K562 (cell line): ENCODE results near the gene STXBP6. TPM values are rescaled to one million over a fixed set of nuclear protein-coding genes. Genes with fewer than 3 reads are reported as not detected.

Source experiments
- ATAC-seq: fragments of 200-7000 bp; cut with Tn5 transposase; 3 replicates; pipeline ENCODE4 v1.9.1; 2020; ENCODE audit warnings: moderate library complexity
- BruUV-seq: library from RNA; stranded (reverse); fragments of 400-500 nt; replicated peaks from 2 replicates; lab custom pipeline; 2021; lab: Mats Ljungman, UMichigan
- CTCF ChIA-PET: fragments of 300-600 bp; formaldehyde crosslinking; extraction: SDS; loops from one replicate; lab custom pipeline; 2021; ENCODE audit warnings: low intra/inter-chr PET ratio; lab: Yijun Ruan, JAX
- POLR2A ChIA-PET: fragments of 300-600, 350-650 bp; sonication (Branson Sonifier 250); formaldehyde crosslinking; extraction: SDS; loops from one replicate; lab custom pipeline; 2021; ENCODE audit warnings: antibody characterized with exemption, inconsistent platforms; lab: Yijun Ruan, JAX
- DNase-seq, 4 experiments: peaks; one replicate each; pipeline versions ENCODE4 v3.0.0 to v3.0.0-alpha.2; 2011 to 2018; ENCODE audit warnings: low spot score in 3 of 4, mixed read lengths in 3 of 4; ENCODE audit errors: extremely low read depth in 1 of 4
- FAIRE-seq: peaks from 2 replicates; lab custom pipeline; 2011; peaks lifted over from hg19 to GRCh38; lab: Jason Lieb, UNC
- H2AFZ ChIP-seq: 2 replicates; pipeline ENCODE4 v1.6.0; 2011; ENCODE audit warnings: low read depth, low read length, control low read depth, inconsistent platforms
- H3K27ac ChIP-seq: fragments of 200-600 bp; 3 replicates; pipeline ENCODE4 v1.8.0; 2011; ENCODE audit warnings: low read depth, mild to moderate bottlenecking, control low read depth, inconsistent platforms, low read length, moderate library complexity, mixed read lengths; ENCODE audit errors: extremely low read depth
- H3K27me3 ChIP-seq, 2 experiments: fragments of 300-600 bp in 1 of 2; 2 replicates in 1 of 2; 3 replicates in 1 of 2; pipeline versions ENCODE4 v1.6.0 to v1.8.0; 2011; ENCODE audit warnings: inconsistent platforms in 2 of 2, low read length in 2 of 2, mild to moderate bottlenecking in 1 of 2, mixed read lengths in 1 of 2, moderate library complexity in 1 of 2; ENCODE audit not compliant: control insufficient read depth in 2 of 2, insufficient read depth in 2 of 2
- H3K36me3 ChIP-seq: fragments of 300-600 bp; 3 replicates; pipeline ENCODE4 v1.8.0; 2011; ENCODE audit warnings: mild to moderate bottlenecking, low read length, inconsistent platforms; ENCODE audit not compliant: control insufficient read depth, insufficient read depth
- H3K4me1 ChIP-seq, 2 experiments: fragments of 200-600 bp in 1 of 2; replicated peaks in 1 of 2; 2 replicates in 1 of 2; 3 replicates in 1 of 2; pipeline versions ENCODE4 v1.5.1 to v1.8.0; 2011; ENCODE audit warnings: inconsistent platforms in 2 of 2, low read length in 2 of 2, mild to moderate bottlenecking in 1 of 2, mixed read lengths in 1 of 2, moderate library complexity in 1 of 2; ENCODE audit not compliant: control insufficient read depth in 2 of 2, insufficient read depth in 2 of 2
- H3K4me2 ChIP-seq: 2 replicates; pipeline ENCODE4 v1.6.1; 2011; ENCODE audit warnings: low read length, control low read depth, inconsistent platforms, mixed read lengths; ENCODE audit not compliant: insufficient read depth
- H3K4me3 ChIP-seq: fragments of 200-600 bp; sonication (generic), shearing (Covaris generic); 2 replicates; pipeline ENCODE4 v1.5.1; 2016; ENCODE audit warnings: control low read depth, inconsistent platforms
- H3K79me2 ChIP-seq: fragments of 200-600 bp; 3 replicates; pipeline ENCODE4 v1.8.0; 2011; ENCODE audit warnings: low read length, inconsistent platforms; ENCODE audit not compliant: control insufficient read depth, insufficient read depth
- H3K9ac ChIP-seq, 2 experiments: 2 replicates each; pipeline versions ENCODE4 v1.6.0 to v1.6.1; 2011; ENCODE audit warnings: low read depth in 2 of 2, low read length in 2 of 2, control low read depth in 1 of 2, inconsistent platforms in 1 of 2, mild to moderate bottlenecking in 1 of 2, mixed read lengths in 1 of 2; ENCODE audit not compliant: insufficient read depth in 1 of 2
- H3K9me1 ChIP-seq: one replicate; pipeline ENCODE4 v1.6.0; 2011; ENCODE audit warnings: inconsistent platforms, mild to moderate bottlenecking, low read length, moderate library complexity; ENCODE audit not compliant: control insufficient read depth, insufficient read depth
- H3K9me3 ChIP-seq: replicated peaks from 2 replicates; pipeline ENCODE4 v1.5.1; 2011; ENCODE audit warnings: low read depth, low read length, inconsistent platforms; ENCODE audit not compliant: control insufficient read depth, insufficient read depth
- H4K20me1 ChIP-seq: replicated peaks from 2 replicates; pipeline ENCODE4 v1.6.1; 2011; ENCODE audit warnings: low read length, inconsistent platforms, mixed read lengths; ENCODE audit not compliant: control insufficient read depth, insufficient read depth
- ELF1 ChIP-seq: fragments of 200-800 bp; sonication (Bioruptor generic); IDR thresholded peaks from 2 replicates; pipeline ENCODE4 v1.6.1; 2016; ENCODE audit warnings: missing genetic modification characterization, missing compliant biosample characterization
- SIN3B ChIP-seq: fragments of 450-650 bp; IDR thresholded peaks from 2 replicates; pipeline ENCODE4 v1.6.1; 2017; ENCODE audit warnings: low read depth, mild to moderate bottlenecking, moderate library complexity
- ZBTB17 ChIP-seq: fragments of 450-650 bp; formaldehyde crosslinking; IDR thresholded peaks from 2 replicates; pipeline ENCODE4 v1.4.0; 2020; ENCODE audit warnings: mild to moderate bottlenecking
- ZFP36 ChIP-seq: fragments of 150-350 bp; IDR thresholded peaks from 2 replicates; pipeline ENCODE4 v1.6.1; 2018; ENCODE audit warnings: low read length, low read depth; ENCODE audit not compliant: partially characterized antibody
- WGBS: fragments of 100-300 bp; shearing (Covaris generic); methylation state at CpG from one replicate; pipeline ENCODE4 v1.1.6; 2016; ENCODE audit warnings: low coverage, mixed read lengths; ENCODE audit not compliant: insufficient coverage; ENCODE audit errors: missing lambda C conversion rate; 5-methylcytosine and 5-hydroxymethylcytosine counted together
- in situ Hi-C: fragments of 300-500 bp; cut with MboI; formaldehyde crosslinking; loops from 4 replicates; pipeline ENCODE4 v1.15.0; 2018; ENCODE audit warnings: inconsistent platforms, mixed read lengths
- intact Hi-C: fragments of 100-400 bp; cut with micrococcal nuclease; formaldehyde crosslinking; loops from 2 replicates; pipeline ENCODE4 v1.14.2; 2022
- polyA plus RNA-seq, 8 experiments: library from polyadenylated mRNA; depleted of rRNA in 4 of 8; stranded (reverse) in 5 of 8; unstranded in 3 of 8; fragments of >200 nt; fragmentation: Nextera tagmentation in 2 of 8; fragmentation: Illumina TruSeq in 1 of 8; extraction: Ambion mirVana in 2 of 8; extraction: Trizol in 1 of 8; gene quantifications; 2 replicates each; pipeline versions ENCODE4 v1.2.1 to v1.2.3, GENCODE V29; 2011 to 2014; ENCODE audit warnings: inconsistent platforms in 1 of 8, missing spikeins in 1 of 8
- total RNA-seq, 7 experiments: library from RNA; depleted of rRNA in 6 of 7; stranded (reverse); fragments of >200 nt in 6 of 7; fragmentation: Illumina TruSeq in 2 of 7; extraction: Trizol in 2 of 7; gene quantifications; 2 replicates each; pipeline versions ENCODE4 v1.2.1 to v1.2.3, GENCODE V29; 2011 to 2021; ENCODE audit warnings: low replicate concordance in 1 of 7
- TF ChIP-seq, protein P1 (sequence below): fragments of 250-450 bp; sonication (Bioruptor Pico); IDR thresholded peaks from 2 replicates; pipeline ENCODE4 v1.8.0; 2021; ENCODE audit warnings: moderate library complexity, mild to moderate bottlenecking, inconsistent platforms
- TF ChIP-seq, protein P2 (sequence below): fragments of 450-650 bp; IDR thresholded peaks from 2 replicates; pipeline ENCODE4 v1.7.0; 2016; ENCODE audit warnings: borderline replicate concordance

The STXBP6 gene
- total and polyA plus RNA-seq, 9 of the 15 experiments (the other 6 are each of a cell fraction or from before 2014, with no cell fraction given): 0.27 to 0.89 (median 0.59) TPM

DNA sequence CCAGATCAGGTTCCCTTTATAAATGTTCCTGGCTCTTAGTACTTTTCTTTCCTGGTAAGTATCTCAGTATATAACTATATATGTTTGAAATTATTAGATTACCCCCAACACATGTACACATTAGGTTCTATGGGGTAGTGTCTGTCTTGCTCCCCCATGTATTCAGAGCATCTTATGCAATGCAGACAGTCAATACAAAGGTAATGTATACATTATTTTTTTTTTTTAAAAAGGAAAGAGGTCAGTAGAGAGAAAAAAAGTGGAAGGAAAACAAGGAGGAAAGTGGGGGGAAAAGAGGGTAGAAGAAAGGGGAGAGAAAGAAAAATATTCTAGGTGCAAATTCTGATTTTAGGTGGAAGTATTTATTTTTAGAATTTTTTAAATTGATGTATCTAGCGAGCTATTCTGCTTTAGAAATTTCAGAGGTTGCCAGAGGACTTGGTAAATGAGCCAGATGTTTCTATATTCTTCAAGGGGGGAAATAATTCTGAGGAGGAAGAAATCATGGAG is 157.9 kb downstream of the STXBP6 start:
- 0% methylated on average over 1 of the region's 1 CpG for WGBS
- POLR2A ChIA-PET: no interaction called here

DNA sequence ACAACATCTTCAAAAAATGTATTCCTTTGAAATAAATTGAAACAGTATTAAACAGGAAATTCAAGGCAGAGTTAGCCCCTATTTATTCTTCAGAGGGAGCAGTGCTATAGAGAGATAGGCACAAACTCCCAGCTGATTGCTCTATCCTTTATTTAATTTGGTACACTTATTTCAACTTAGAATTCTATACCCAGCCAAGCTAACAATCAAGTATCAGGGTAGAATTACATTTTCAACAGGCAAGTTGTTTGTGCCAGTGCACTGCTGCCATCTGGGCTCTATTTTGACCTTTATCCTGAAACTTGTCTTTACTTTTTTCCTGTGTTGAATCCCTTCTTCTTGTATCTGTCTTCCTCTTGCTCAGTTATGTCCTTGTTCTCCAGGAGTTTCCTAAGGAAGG is 159.2 kb downstream of the STXBP6 start:
- ATAC-seq: no peak
- Histone ChIP-seq H3K27ac (no peak overlapping the region), H3K4me1 (no peaks in the 10 kb centered on the region), H3K79me2 (no peaks in the 10 kb centered on the region), H4K20me1 (no peaks in the 10 kb centered on the region), H3K9ac (no peak overlapping the region), H2AFZ (no peak overlapping the region), H3K4me2 (no peak overlapping the region), H3K9me1 (no peaks in the 10 kb centered on the region), H3K4me3 (no peak overlapping the region), H3K27me3 (no peaks in the 10 kb centered on the region), H3K9me3 (no peaks in the 10 kb centered on the region), H3K36me3 (no peaks in the 10 kb centered on the region)
- intact Hi-C loops (no loop called here), in situ Hi-C loops (no loop called here)
- no TSS peak for BruUV-seq
- TF ChIP-seq, protein P1, sequence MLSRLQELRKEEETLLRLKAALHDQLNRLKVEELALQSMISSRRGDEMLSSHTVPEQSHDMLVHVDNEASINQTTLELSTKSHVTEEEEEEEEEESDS (CRISPR knock-in tag): no peak
- no peak for DNase-seq
- FAIRE-seq: no peak
- ChIA-PET CTCF (no interaction called here), POLR2A (interaction anchor here (0.7 kb wide), 1 partner anchor 59 kb away, joined by 3 read pairs; no protein-coding TSS in a partner anchor)

More for the DNA sequence above, 157.9 kb downstream of the STXBP6 start:
- Histone ChIP-seq H3K4me1 (no peaks in the 10 kb centered on the region), H3K79me2 (no peaks in the 10 kb centered on the region), H3K36me3 (no peaks in the 10 kb centered on the region), H4K20me1 (no peaks in the 10 kb centered on the region), H3K27me3 (no peaks in the 10 kb centered on the region), H3K4me2 (no peak overlapping the region), H3K9me3 (no peaks in the 10 kb centered on the region), H3K27ac (no peak overlapping the region), H3K9me1 (no peaks in the 10 kb centered on the region), H3K9ac (no peak overlapping the region), H2AFZ (no peak overlapping the region)
- DNase-seq (no peak), FAIRE-seq (no peak), ATAC-seq (no peak)
- in situ Hi-C loops (no loop called here), intact Hi-C loops (no loop called here)
- CTCF ChIA-PET: no interaction called here
- BruUV-seq: no TSS peak
- no peak for TF ChIP-seq ZBTB17 (CRISPR knock-in tag)
- no peak for TF ChIP-seq ELF1 (tag)
- TF ChIP-seq, protein P2, sequence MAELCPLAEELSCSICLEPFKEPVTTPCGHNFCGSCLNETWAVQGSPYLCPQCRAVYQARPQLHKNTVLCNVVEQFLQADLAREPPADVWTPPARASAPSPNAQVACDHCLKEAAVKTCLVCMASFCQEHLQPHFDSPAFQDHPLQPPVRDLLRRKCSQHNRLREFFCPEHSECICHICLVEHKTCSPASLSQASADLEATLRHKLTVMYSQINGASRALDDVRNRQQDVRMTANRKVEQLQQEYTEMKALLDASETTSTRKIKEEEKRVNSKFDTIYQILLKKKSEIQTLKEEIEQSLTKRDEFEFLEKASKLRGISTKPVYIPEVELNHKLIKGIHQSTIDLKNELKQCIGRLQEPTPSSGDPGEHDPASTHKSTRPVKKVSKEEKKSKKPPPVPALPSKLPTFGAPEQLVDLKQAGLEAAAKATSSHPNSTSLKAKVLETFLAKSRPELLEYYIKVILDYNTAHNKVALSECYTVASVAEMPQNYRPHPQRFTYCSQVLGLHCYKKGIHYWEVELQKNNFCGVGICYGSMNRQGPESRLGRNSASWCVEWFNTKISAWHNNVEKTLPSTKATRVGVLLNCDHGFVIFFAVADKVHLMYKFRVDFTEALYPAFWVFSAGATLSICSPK: no peak
- no peak for TF ChIP-seq ZFP36
- TF ChIP-seq SIN3B: no peak
- TF ChIP-seq, all 486 proteins: peak for 0
- no peak overlapping the region for H3K4me3 ChIP-seq
